GM12891 (cell line): ENCODE data around the gene ZNF646.

Experiments used
- POLR2AphosphoS5 ChIP-seq: IDR thresholded peaks from 2 replicates; pipeline ENCODE4 v1.6.1; 2011; ENCODE audit warnings: low read depth, low read length, control low read depth
- TAF1 ChIP-seq: IDR thresholded peaks from 2 replicates; pipeline ENCODE4 v1.6.1; 2011; ENCODE audit warnings: low read depth, low read length, control low read depth

DNA sequence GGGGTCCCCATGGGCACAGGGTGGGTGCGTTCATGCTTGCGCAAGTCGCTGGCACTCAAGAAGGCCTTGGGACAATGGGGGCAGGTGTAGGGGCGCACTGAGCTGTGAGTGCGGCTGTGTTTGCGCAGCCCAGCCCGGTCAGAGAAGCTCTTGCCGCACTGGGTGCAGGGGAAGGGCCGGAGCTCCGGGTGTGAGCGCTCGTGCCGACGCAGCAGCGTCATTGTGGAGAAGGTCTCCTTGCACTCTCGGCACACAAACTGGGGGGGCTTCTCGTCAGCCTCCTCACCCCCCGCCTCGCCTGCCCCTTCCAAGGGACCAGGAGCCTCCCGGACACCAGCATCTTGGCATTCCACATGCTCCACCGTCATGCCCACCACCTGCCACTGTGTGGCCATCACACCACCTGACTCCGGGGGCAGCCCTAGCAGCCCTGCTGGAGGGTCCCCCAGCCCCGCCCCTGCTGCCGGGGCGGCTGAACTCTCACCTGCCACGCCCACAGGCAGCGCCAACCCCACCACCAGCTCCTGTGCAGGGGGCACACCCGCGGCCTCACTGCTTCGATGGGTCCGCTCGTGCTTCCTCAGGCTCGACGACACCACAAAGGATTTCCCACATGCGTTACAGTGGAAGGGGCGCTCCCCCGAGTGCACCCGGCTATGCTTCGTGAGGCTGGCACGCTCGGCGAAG is 13.0 kb upstream of the ZNF646 start:
- TF ChIP-seq POLR2AphosphoS5, result no peak
- no peak for TF ChIP-seq TAF1
